ENCODE results near the gene NKTR.

The NKTR gene

GRCh38 chr3:42662813-42663535, 62.5 kb downstream of the NKTR start:
- DNase-seq, result no peak

GRCh38 chr3:42663581-42664437, 63.3 kb downstream of the NKTR start:
- DNase-seq, result no peak

- no peak for DNase-seq
These were observed 63.9 kb downstream of the NKTR start for GRCh38 chr3:42664438-42664803.

GRCh38 chr3:42665050-42665878, 64.8 kb downstream of the NKTR start:
- DNase-seq, result no peak

- DNase-seq, result no peak
These were observed 65.5 kb downstream of the NKTR start for GRCh38 chr3:42666022-42666421.

- DNase-seq, result no peak
These were observed 66.1 kb downstream of the NKTR start for GRCh38 chr3:42666577-42666998.

GRCh38 chr3:42667096-42667522, 66.6 kb downstream of the NKTR start:
- DNase-seq, result no peak

- DNase-seq, result no peak
These were observed 67.3 kb downstream of the NKTR start for GRCh38 chr3:42667523-42668412.

GRCh38 chr3:42668413-42668760, 67.9 kb downstream of the NKTR start:
- no peak for DNase-seq

- no peak for DNase-seq
These were observed 68.3 kb downstream of the NKTR start for GRCh38 chr3:42668793-42669217.

GRCh38 chr3:42670051-42670576, 69.6 kb downstream of the NKTR start:
- DNase-seq, result no peak

GRCh38 chr3:42670670-42671069, 70.2 kb downstream of the NKTR start:
- DNase-seq, result no peak

- no peak for DNase-seq
These were observed 72.0 kb downstream of the NKTR start for GRCh38 chr3:42672515-42672914.

GRCh38 chr3:42673082-42673481, 72.6 kb downstream of the NKTR start:
- no peak for DNase-seq

- no peak for DNase-seq
These were observed 73.7 kb downstream of the NKTR start for GRCh38 chr3:42674146-42674545.

GRCh38 chr3:42675909-42676308, 75.4 kb downstream of the NKTR start:
- DNase-seq, result no peak

- no peak for DNase-seq
These were observed 78.0 kb downstream of the NKTR start for GRCh38 chr3:42678447-42678846.

GRCh38 chr3:42680271-42680670, 79.8 kb downstream of the NKTR start:
- no peak for DNase-seq

- DNase-seq, result no peak
These were observed 80.3 kb downstream of the NKTR start for GRCh38 chr3:42680806-42681205.

- DNase-seq, result no peak
These were observed 81.0 kb downstream of the NKTR start for GRCh38 chr3:42681361-42682038.

- DNase-seq, result no peak
These were observed 82.0 kb downstream of the NKTR start for GRCh38 chr3:42682301-42683070.
